SKM-1 (cell line): ENCODE results near the gene MYMX.
A peak's percentile ranks its signal among the peaks of the same experiment; 100 is the strongest.
"Not testable (repeated sequence)": the region's sequence is repeated elsewhere in the genome, so short reads cannot be mapped to it uniquely, and the experiment has no call there.

Experiments used
- DNase-seq: peaks from one replicate; lab custom pipeline; 2025; ENCODE audit not compliant: unreplicated experiment; lab: John Stamatoyannopoulos, UW

The MYMX gene

GRCh38 chr6:44216677-44217331 is at the start of gene MYMX:
Gene MYMX, plus strand, starts transcription at chr6:44216926. Its CDS starts 546 bp downstream, at chr6:44217472.
- no peak for DNase-seq

GRCh38 chr6:44167567-44167966 is 49.2 kb upstream of the MYMX start:
- no peak for DNase-seq

- no peak for DNase-seq
These were observed 47.6 kb upstream of the MYMX start for GRCh38 chr6:44169154-44169553.

GRCh38 chr6:44169886-44170570 is 46.7 kb upstream of the MYMX start:
- no peak for DNase-seq

GRCh38 chr6:44171899-44172546 is 44.7 kb upstream of the MYMX start:
- DNase-seq, result no peak

GRCh38 chr6:44172731-44173500 is 43.8 kb upstream of the MYMX start:
- DNase-seq, result peak; percentile 66

GRCh38 chr6:44176130-44176761 is 40.5 kb upstream of the MYMX start:
- DNase-seq, result no peak

GRCh38 chr6:44176762-44177509 is 39.8 kb upstream of the MYMX start:
- DNase-seq, result no peak

GRCh38 chr6:44177691-44178423 is 38.9 kb upstream of the MYMX start:
- DNase-seq, result no peak

- DNase-seq, result no peak
These were observed 38.2 kb upstream of the MYMX start for GRCh38 chr6:44178424-44179071.

- DNase-seq, result no peak
These were observed 37.6 kb upstream of the MYMX start for GRCh38 chr6:44179072-44179536.

GRCh38 chr6:44179648-44180047 is 37.1 kb upstream of the MYMX start:
- no peak for DNase-seq

- DNase-seq, result no peak
These were observed 36.3 kb upstream of the MYMX start for GRCh38 chr6:44180406-44180805.

- no peak for DNase-seq
These were observed 35.8 kb upstream of the MYMX start for GRCh38 chr6:44180886-44181285.

GRCh38 chr6:44181784-44182183 is 34.9 kb upstream of the MYMX start:
- DNase-seq, result not testable (repeated sequence)

GRCh38 chr6:44182911-44183390 is 33.8 kb upstream of the MYMX start:
- DNase-seq, result no peak

- DNase-seq, result no peak
These were observed 32.9 kb upstream of the MYMX start for GRCh38 chr6:44183783-44184182.

GRCh38 chr6:44185356-44185755 is 31.4 kb upstream of the MYMX start:
- not testable (repeated sequence) for DNase-seq
